AG09319 (cell line): ENCODE measurements around the gene LEMD1.

Experiments
- DNase-seq: peaks from one replicate; pipeline ENCODE4 v3.0.0-alpha.2; 2010; ENCODE audit warnings: low read depth; ENCODE audit errors: extremely low read depth
- TF ChIP-seq, protein P1 (sequence below): IDR thresholded peaks from 2 replicates; pipeline ENCODE4 v1.5.1; 2011; ENCODE audit warnings: low read depth, mild to moderate bottlenecking, inconsistent platforms, low read length, moderate library complexity

Gene LEMD1

GRCh38 chr1:205381305-205381704, 40.6 kb downstream of the LEMD1 start:
- TF ChIP-seq, protein P1, sequence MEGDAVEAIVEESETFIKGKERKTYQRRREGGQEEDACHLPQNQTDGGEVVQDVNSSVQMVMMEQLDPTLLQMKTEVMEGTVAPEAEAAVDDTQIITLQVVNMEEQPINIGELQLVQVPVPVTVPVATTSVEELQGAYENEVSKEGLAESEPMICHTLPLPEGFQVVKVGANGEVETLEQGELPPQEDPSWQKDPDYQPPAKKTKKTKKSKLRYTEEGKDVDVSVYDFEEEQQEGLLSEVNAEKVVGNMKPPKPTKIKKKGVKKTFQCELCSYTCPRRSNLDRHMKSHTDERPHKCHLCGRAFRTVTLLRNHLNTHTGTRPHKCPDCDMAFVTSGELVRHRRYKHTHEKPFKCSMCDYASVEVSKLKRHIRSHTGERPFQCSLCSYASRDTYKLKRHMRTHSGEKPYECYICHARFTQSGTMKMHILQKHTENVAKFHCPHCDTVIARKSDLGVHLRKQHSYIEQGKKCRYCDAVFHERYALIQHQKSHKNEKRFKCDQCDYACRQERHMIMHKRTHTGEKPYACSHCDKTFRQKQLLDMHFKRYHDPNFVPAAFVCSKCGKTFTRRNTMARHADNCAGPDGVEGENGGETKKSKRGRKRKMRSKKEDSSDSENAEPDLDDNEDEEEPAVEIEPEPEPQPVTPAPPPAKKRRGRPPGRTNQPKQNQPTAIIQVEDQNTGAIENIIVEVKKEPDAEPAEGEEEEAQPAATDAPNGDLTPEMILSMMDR: no peak
- DNase-seq: no peak

GRCh38 chr1:205380882-205381281, 41.0 kb downstream of the LEMD1 start:
- TF ChIP-seq, protein P1: no peak
- DNase-seq: no peak

DNA sequence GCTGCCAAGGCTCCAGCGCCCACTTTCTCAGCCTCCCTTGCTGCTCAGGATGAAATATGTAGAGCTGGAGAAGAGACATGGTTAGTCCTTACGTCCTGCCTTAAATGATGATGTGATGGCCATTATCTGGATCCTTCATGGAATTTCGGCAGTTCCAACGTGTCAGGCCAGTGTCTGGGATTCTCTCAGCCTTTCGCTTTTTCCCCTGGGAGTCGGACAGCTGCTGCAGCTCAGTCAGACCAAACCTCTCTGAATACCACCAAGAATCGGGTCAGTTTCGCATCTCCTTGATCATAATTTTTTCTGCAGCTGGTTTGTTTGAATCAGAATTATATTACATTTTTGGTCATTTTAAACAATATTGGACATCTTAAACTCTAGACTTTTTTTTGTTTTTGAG, 42.8 kb downstream of the LEMD1 start:
- DNase-seq: no peak
- TF ChIP-seq, protein P1: no peak

DNA sequence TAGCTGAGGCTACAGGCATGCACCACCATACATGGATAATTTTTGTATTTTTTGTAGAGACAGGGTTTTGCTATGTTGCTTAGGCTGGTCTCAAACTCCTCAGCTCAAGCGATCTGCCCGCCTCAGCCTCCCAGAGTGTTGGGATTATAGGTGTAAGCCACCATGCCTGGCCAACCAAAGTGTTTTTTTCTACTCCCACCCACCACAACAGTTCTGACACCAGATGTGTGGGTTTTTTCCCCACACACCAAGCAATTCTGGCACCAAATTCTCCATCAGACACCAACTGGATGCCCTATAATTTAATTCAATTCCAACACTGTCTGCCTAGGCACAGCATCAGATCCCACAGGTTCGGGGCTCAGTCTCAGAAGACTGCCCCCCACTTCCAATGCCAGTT, 44.5 kb downstream of the LEMD1 start:
- TF ChIP-seq, protein P1: no peak
- no peak for DNase-seq

GRCh38 chr1:205376739-205377138, 45.1 kb downstream of the LEMD1 start:
- TF ChIP-seq, protein P1: no peak
- no peak for DNase-seq

DNA sequence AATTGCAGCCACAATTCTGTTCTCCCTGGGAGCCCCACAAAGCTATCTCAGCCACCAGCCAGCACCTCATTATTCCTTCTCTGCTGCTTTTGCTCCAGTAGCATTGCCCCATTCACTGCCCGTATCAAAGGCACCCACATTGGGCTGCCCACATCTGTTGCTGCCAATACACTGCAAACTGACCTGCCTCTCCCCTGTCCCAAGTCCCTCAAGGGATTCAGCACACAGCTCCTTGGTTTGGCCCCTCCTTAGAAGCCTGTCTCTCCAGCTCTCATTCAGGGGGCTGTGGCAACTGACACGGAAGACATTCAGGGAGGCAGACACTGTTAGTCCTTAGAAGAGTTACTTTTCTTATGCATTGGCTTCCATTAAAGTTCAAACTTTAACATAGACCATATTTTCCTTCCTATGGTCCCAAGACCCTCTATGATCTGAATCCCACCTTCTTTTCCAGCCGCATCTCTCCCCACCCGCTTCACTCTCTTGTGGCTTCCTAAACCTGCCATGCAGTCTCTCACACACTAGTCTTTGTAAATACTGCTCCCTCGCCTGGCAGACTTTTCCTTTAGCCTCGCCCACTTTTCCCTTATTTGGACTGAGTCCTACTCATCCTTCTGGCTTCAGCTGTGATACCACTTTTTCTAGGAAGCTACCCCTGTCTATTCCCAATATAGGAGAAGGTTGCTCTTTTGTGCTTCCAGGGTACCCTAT, 45.9 kb downstream of the LEMD1 start:
- no peak for DNase-seq
- TF ChIP-seq, protein P1: no peak; the same call in 1 of the 2 replicates

DNA sequence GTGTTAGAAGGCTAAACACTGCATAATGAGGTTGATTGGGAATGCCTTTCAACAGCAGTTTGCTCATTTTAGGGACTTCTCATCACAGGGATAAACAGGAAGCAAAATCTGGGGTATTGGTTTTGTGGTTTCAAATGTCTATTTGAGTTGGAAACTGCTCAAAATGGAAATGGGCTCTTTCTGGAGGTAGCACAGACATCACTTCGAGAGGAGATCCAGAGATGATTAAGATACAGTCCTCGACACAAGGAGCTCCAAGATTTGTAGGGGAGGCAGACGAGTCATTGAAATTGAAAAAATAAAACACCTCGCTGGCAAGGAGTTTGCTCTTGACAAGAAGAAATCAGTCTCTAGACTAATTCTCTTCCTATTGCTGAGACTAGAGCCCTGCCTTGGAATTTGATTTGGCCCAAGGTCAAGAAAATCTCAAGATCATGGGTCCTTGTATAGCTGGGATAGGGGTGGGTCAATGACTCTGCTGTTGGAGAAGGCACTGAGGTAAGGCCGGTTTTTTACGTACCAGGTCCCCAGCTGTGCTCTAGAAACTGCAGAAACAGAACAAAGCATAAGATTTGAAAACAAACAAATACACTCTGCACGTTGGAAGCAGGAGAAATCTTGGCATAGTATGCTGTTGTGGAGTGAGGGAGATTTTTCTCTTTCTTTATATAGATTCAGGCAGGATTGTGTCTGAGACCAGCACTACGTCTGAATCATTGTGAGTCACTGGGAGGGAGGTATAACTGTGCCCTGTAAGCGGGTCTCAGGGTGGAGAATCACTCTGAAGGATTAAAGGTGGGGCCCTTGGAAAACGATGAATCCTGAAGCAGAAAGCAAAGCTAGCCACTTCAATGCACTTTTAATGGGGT, 47.4 kb downstream of the LEMD1 start:
- TF ChIP-seq, protein P1: no peak
- DNase-seq: no peak
